ENCODE results near the gene BACE1. TPM values are rescaled to one million over a fixed set of nuclear protein-coding genes. Genes with fewer than 3 reads are reported as not detected.

The BACE1 gene
- total RNA-seq, 6 experiments from 2014 or later = 19.2 to 42.8 (median 23.7) TPM

DNA sequence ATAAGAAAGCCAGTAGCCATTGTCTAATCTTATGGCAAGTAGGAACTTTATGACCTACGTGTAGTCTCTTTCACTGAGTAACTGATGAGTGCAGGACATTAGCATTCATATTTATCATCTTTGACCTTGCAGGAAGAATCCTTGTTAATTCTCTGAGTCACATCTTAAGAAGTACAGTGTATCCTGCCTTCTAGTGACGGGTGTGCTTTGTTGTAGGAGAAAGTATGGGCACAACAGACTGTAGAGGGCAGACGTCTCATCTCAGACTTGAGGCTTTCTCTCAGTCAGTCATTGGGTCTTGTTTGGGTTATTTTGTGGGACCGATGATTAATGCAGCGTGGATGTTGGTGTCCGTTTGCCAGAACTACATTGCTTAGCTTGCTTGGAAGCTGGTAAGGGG lies 76.8 kb downstream of the BACE1 start:
- no peak for TF ChIP-seq CTCF (IDR thresholded peaks at IDR 0.05)
- no peak for TF ChIP-seq POLR2A (IDR thresholded peaks at IDR 0.05)
- H3K27ac ChIP-seq = no peak overlapping the region
- intact Hi-C loops (cut with DNase I) = no loop called here
- H3K36me3 ChIP-seq = peaks cover 0 to 29% (median 5%) of the 10 kb centered on the region in 4 donors
- no peaks in the 10 kb centered on the region for H3K27me3 ChIP-seq
- WGBS (ENCODE audit: insufficient coverage, low coverage, low lambda C conversion rate, missing lambda C conversion rate) = 86% methylated on average over 6 of the region's 6 CpGs
- no peaks in the 10 kb centered on the region for H3K9me3 ChIP-seq
- DNase-seq (no peak), ATAC-seq (no peak)
- H3K4me3 ChIP-seq = no peak overlapping the region
- peaks cover 0 to 1% (median 0%) of the 10 kb centered on the region in 4 donors for H3K4me1 ChIP-seq

GRCh38 chr11:117238221-117238620 lies 77.8 kb downstream of the BACE1 start:
- TF ChIP-seq CTCF (IDR thresholded peaks at IDR 0.05) (no peak), POLR2A (IDR thresholded peaks at IDR 0.05) (no peak)
- intact Hi-C loops (cut with DNase I) = no loop called here
- Histone ChIP-seq H3K36me3 (peaks cover 0 to 23% (median 5%) of the 10 kb centered on the region in 4 donors), H3K9me3 (no peaks in the 10 kb centered on the region), H3K27ac (no peak overlapping the region), H3K4me1 (peaks cover 0 to 7% (median 0%) of the 10 kb centered on the region in 4 donors), H3K4me3 (no peak overlapping the region), H3K27me3 (no peaks in the 10 kb centered on the region)
- ATAC-seq (no peak), DNase-seq (no peak)
- WGBS (ENCODE audit: insufficient coverage, low coverage, low lambda C conversion rate, missing lambda C conversion rate) = 92% methylated on average over 5 of the region's 5 CpGs

Small RNA genes lying within 50 kb of the gene (small RNA-seq; reads per million reads assigned to genes)
- gene RF00564 = 0 reads per million in 2 experiments

Other genes starting within 250 kb of the BACE1 start
- 10 to 100 TPM; 22.0 to 35.4 (median 26.8) TPM for gene SIK3, start 217.8 kb downstream of the BACE1 start, total RNA-seq
- 10 to 100 TPM; 22.2 to 39.1 (median 29.3) TPM for gene PAFAH1B2, start 172.0 kb downstream of the BACE1 start, total RNA-seq
- 10 to 100 TPM; 24.6 to 49.9 (median 35.5) TPM for gene SIDT2, start 137.5 kb downstream of the BACE1 start, total RNA-seq
- gene TAGLN, start 116.9 kb downstream of the BACE1 start, total RNA-seq = 100 to 1,000 TPM in 4 of 6 experiments, 10 to 100 TPM in 2; 41.2 to 158 (median 112) TPM
- 10 to 100 TPM; 19.3 to 28.5 (median 25.8) TPM for gene PCSK7, start 84.2 kb downstream of the BACE1 start, total RNA-seq
- 1 to 10 TPM; 5.6 to 9.4 (median 7.3) TPM for gene RNF214, start 83.6 kb downstream of the BACE1 start, total RNA-seq
- gene BACE1-AS, start 24.9 kb downstream of the BACE1 start, total RNA-seq = 1 to 10 TPM in 5 of 6 experiments, under 1 TPM in 1; 0.75 to 2.9 (median 2.1) TPM
- 10 to 100 TPM in 2 of 6 experiments, 1 to 10 TPM in 4; 7.2 to 11.2 (median 8.6) TPM for gene CEP164, start 11.6 kb upstream of the BACE1 start, total RNA-seq